ENCODE results near the gene RELA. TPM values are rescaled to one million over a fixed set of nuclear protein-coding genes. Genes with fewer than 3 reads are reported as not detected.

The RELA gene
- total and polyA plus RNA-seq, 2 of the 13 experiments (the other 11 are each of a cell fraction or from before 2014, with no cell fraction given): 21.4 to 40.5 TPM

- TF ChIP-seq ZNF503 (CRISPR knock-in tag; IDR thresholded peaks at IDR 0.05) (no peak), ZNF547 (CRISPR knock-in tag; IDR thresholded peaks at IDR 0.05) (no peak), ZIK1 (CRISPR knock-in tag; IDR thresholded peaks at IDR 0.05; ENCODE audit: borderline replicate concordance, low read depth) (no peak), ADNP (CRISPR knock-in tag; IDR thresholded peaks at IDR 0.05) (no peak), SOX5 (CRISPR knock-in tag; IDR thresholded peaks at IDR 0.05; ENCODE audit: borderline replicate concordance) (no peak), MYNN (CRISPR knock-in tag; IDR thresholded peaks at IDR 0.05; ENCODE audit: low read depth) (no peak), ZNF256 (CRISPR knock-in tag; conservative IDR thresholded peaks at IDR 0.05) (no peak), PPARG (CRISPR knock-in tag; conservative IDR thresholded peaks at IDR 0.05) (peak; percentile 37; the same call in 1 of the 2 replicates), ZBTB33 (CRISPR knock-in tag; IDR thresholded peaks at IDR 0.05) (no peak), ZNF766 (CRISPR knock-in tag; IDR thresholded peaks at IDR 0.05; ENCODE audit: borderline replicate concordance) (no peak), HNF4A (CRISPR knock-in tag; IDR thresholded peaks at IDR 0.05) (peak; percentile 89), DRAP1 (CRISPR knock-in tag; IDR thresholded peaks at IDR 0.05) (no peak), ZNF784 (CRISPR knock-in tag; IDR thresholded peaks at IDR 0.05; ENCODE audit: borderline replicate concordance) (no peak), TFDP2 (CRISPR knock-in tag; IDR thresholded peaks at IDR 0.05) (no peak), POGZ (CRISPR knock-in tag; IDR thresholded peaks at IDR 0.05) (no peak), KDM5A (IDR thresholded peaks at IDR 0.05; ENCODE audit: borderline replicate concordance, low read length) (no peak), KLF9 (CRISPR knock-in tag; IDR thresholded peaks at IDR 0.05; ENCODE audit: low read depth) (no peak), ZNF446 (CRISPR knock-in tag; IDR thresholded peaks at IDR 0.05) (0 out of 2 replicates have a peak, but pooled peaks have one; percentile 33), RORA (CRISPR knock-in tag; IDR thresholded peaks at IDR 0.05) (no peak), TBX2 (CRISPR knock-in tag; IDR thresholded peaks at IDR 0.05; ENCODE audit: borderline replicate concordance) (no peak), MEIS1 (CRISPR knock-in tag; IDR thresholded peaks at IDR 0.05; ENCODE audit: borderline replicate concordance) (no peak), ETV5 (CRISPR knock-in tag; IDR thresholded peaks at IDR 0.05; ENCODE audit: borderline replicate concordance) (peak; percentile 69; the same call in 1 of the 2 replicates), DNMT1 (CRISPR knock-in tag; IDR thresholded peaks at IDR 0.05) (no peak), TRIM24 (CRISPR knock-in tag; IDR thresholded peaks at IDR 0.05) (no peak), ZNF543 (CRISPR knock-in tag; IDR thresholded peaks at IDR 0.05) (no peak), KDM2A (CRISPR knock-in tag; IDR thresholded peaks at IDR 0.05; ENCODE audit: borderline replicate concordance, low read depth) (no peak), NFE2 (CRISPR knock-in tag; IDR thresholded peaks at IDR 0.05) (no peak)
Measured at GRCh38 chr11:65616575-65617001, 46.1 kb downstream of the RELA start (continued).

All from HepG2 (cell line).